Stomach smooth muscle (tissue), 2 donors: ENCODE results near the gene CORO2B.
"Not testable (repeated sequence)": the region's sequence is repeated elsewhere in the genome, so short reads cannot be mapped to it uniquely, and the experiment has no call there.

Experiments used
- H3K27ac ChIP-seq: one replicate; pipeline ENCODE4 v1.7.0; 2013; ENCODE audit warnings: mild to moderate bottlenecking, low read length, inconsistent platforms
- H3K27me3 ChIP-seq, 2 donors: one replicate each; pipeline ENCODE4 v1.7.0; 2013; ENCODE audit warnings: low read length in 2 of 2; ENCODE audit not compliant: insufficient read depth in 2 of 2, control insufficient read depth in 1 of 2
- H3K36me3 ChIP-seq, 2 donors: one replicate each; pipeline ENCODE4 v1.7.0; 2013; ENCODE audit warnings: low read length in 2 of 2; ENCODE audit not compliant: control insufficient read depth in 2 of 2, insufficient read depth in 2 of 2
- H3K4me1 ChIP-seq: one replicate; pipeline ENCODE4 v1.7.0; 2013; ENCODE audit warnings: low read length; ENCODE audit not compliant: control insufficient read depth, insufficient read depth
- H3K4me3 ChIP-seq, 2 donors: one replicate each; pipeline ENCODE4 v1.7.0; 2013; ENCODE audit warnings: low read length in 2 of 2
- H3K9ac ChIP-seq, 2 donors: one replicate each; pipeline ENCODE4 v1.7.0; 2013; ENCODE audit warnings: low read length in 2 of 2, mild to moderate bottlenecking in 1 of 2
- H3K9me3 ChIP-seq, 2 donors: one replicate each; pipeline ENCODE4 v1.7.0; 2013; ENCODE audit warnings: low read length in 2 of 2; ENCODE audit not compliant: control insufficient read depth in 2 of 2
- donor health status: healthy.
- donor health status: Pancreatic carcinoma.

CORO2B gene

GRCh38 chr15:68601206-68602197 lies 22.7 kb downstream of the CORO2B start:
- peaks cover 15% of the 10 kb centered on the region for H3K4me1 ChIP-seq
- H3K9me3 ChIP-seq = no peaks in the 10 kb centered on the region
- no peak overlapping the region for H3K4me3 ChIP-seq
- H3K27me3 ChIP-seq = no peaks in the 10 kb centered on the region
- H3K36me3 ChIP-seq = no peaks in the 10 kb centered on the region
- no peak overlapping the region for H3K9ac ChIP-seq
- H3K27ac ChIP-seq = no peak overlapping the region

GRCh38 chr15:68602459-68603215 lies 23.8 kb downstream of the CORO2B start:
- no peak overlapping the region for H3K27ac ChIP-seq
- no peaks in the 10 kb centered on the region for H3K36me3 ChIP-seq
- H3K4me3 ChIP-seq = no peak overlapping the region
- no peak overlapping the region for H3K9ac ChIP-seq
- peaks cover 5% of the 10 kb centered on the region in 2 donors for H3K9me3 ChIP-seq
- H3K4me1 ChIP-seq = peaks cover 15% of the 10 kb centered on the region
- H3K27me3 ChIP-seq = peaks cover 0 to 2% of the 10 kb centered on the region in 2 donors

GRCh38 chr15:68603216-68603595 lies 24.4 kb downstream of the CORO2B start:
- Histone ChIP-seq H3K9me3 (peaks cover 5% of the 10 kb centered on the region in 2 donors), H3K4me1 (peaks cover 18% of the 10 kb centered on the region), H3K27ac (no peak overlapping the region), H3K36me3 (no peaks in the 10 kb centered on the region), H3K4me3 (no peak overlapping the region), H3K9ac (no peak overlapping the region), H3K27me3 (peaks cover 0 to 2% of the 10 kb centered on the region in 2 donors)

GRCh38 chr15:68603951-68604350 lies 25.2 kb downstream of the CORO2B start:
- H3K36me3 ChIP-seq = no peaks in the 10 kb centered on the region
- H3K27ac ChIP-seq = no peak overlapping the region
- H3K27me3 ChIP-seq = peaks cover 0 to 2% of the 10 kb centered on the region in 2 donors
- no peak overlapping the region for H3K4me3 ChIP-seq
- H3K9me3 ChIP-seq = peaks cover 5% of the 10 kb centered on the region in 2 donors
- peaks cover 21% of the 10 kb centered on the region for H3K4me1 ChIP-seq
- no peak overlapping the region for H3K9ac ChIP-seq

GRCh38 chr15:68604840-68605478 lies 26.2 kb downstream of the CORO2B start:
- H3K4me1 ChIP-seq = peaks cover 22% of the 10 kb centered on the region
- H3K9me3 ChIP-seq, H3K9ac ChIP-seq, H3K27me3 ChIP-seq, H3K27ac ChIP-seq, H3K4me3 ChIP-seq, H3K36me3 ChIP-seq: not testable (repeated sequence)

- H3K9me3 ChIP-seq = peaks cover 5% of the 10 kb centered on the region in 2 donors
- H3K4me3 ChIP-seq = no peak overlapping the region
- H3K27ac ChIP-seq = no peak overlapping the region
- H3K36me3 ChIP-seq = no peaks in the 10 kb centered on the region
- peaks cover 16% of the 10 kb centered on the region for H3K4me1 ChIP-seq
- H3K9ac ChIP-seq = no peak overlapping the region
- H3K27me3 ChIP-seq = peaks cover 0 to 2% of the 10 kb centered on the region in 2 donors
Measured at GRCh38 chr15:68606375-68606774, 27.6 kb downstream of the CORO2B start.

GRCh38 chr15:68608206-68608843 lies 29.5 kb downstream of the CORO2B start:
- peaks cover 16% of the 10 kb centered on the region for H3K4me1 ChIP-seq
- H3K27ac ChIP-seq = peak overlapping the region; percentile 6
- H3K4me3 ChIP-seq = no peak overlapping the region
- H3K36me3 ChIP-seq = no peaks in the 10 kb centered on the region
- H3K9ac ChIP-seq = no peak overlapping the region
- H3K9me3 ChIP-seq = peaks cover 5% of the 10 kb centered on the region in 2 donors
- peaks cover 0 to 2% of the 10 kb centered on the region in 2 donors for H3K27me3 ChIP-seq

GRCh38 chr15:68608844-68609232 lies 30.0 kb downstream of the CORO2B start:
- Histone ChIP-seq H3K27me3 (peaks cover 0 to 2% of the 10 kb centered on the region in 2 donors), H3K36me3 (no peaks in the 10 kb centered on the region), H3K9me3 (peaks cover 5% of the 10 kb centered on the region in 2 donors), H3K4me3 (no peak overlapping the region), H3K4me1 (peaks cover 16% of the 10 kb centered on the region), H3K9ac (no peak overlapping the region), H3K27ac (peak overlapping the region; percentile 6)

- no peak overlapping the region for H3K4me3 ChIP-seq
- peaks cover 18% of the 10 kb centered on the region for H3K4me1 ChIP-seq
- H3K27ac ChIP-seq = no peak overlapping the region
- no peaks in the 10 kb centered on the region for H3K36me3 ChIP-seq
- H3K9me3 ChIP-seq = peaks cover 5% of the 10 kb centered on the region in 2 donors
- no peak overlapping the region for H3K9ac ChIP-seq
- H3K27me3 ChIP-seq = peaks cover 0 to 2% of the 10 kb centered on the region in 2 donors
Measured at GRCh38 chr15:68609629-68610028, 30.8 kb downstream of the CORO2B start.

GRCh38 chr15:68610825-68611224 lies 32.0 kb downstream of the CORO2B start:
- H3K36me3 ChIP-seq = no peaks in the 10 kb centered on the region
- H3K4me3 ChIP-seq = no peak overlapping the region
- peaks cover 5% of the 10 kb centered on the region in 2 donors for H3K9me3 ChIP-seq
- no peak overlapping the region for H3K27ac ChIP-seq
- no peak overlapping the region for H3K9ac ChIP-seq
- H3K4me1 ChIP-seq = peaks cover 20% of the 10 kb centered on the region
- H3K27me3 ChIP-seq = peaks cover 0 to 2% of the 10 kb centered on the region in 2 donors
